ENCODE results near the gene TNIP3. TPM values are rescaled to one million over a fixed set of nuclear protein-coding genes. Genes with fewer than 3 reads are reported as not detected.

The TNIP3 gene
- total RNA-seq, 2 experiments from 2014 or later: 1.9 to 2.4 TPM

DNA sequence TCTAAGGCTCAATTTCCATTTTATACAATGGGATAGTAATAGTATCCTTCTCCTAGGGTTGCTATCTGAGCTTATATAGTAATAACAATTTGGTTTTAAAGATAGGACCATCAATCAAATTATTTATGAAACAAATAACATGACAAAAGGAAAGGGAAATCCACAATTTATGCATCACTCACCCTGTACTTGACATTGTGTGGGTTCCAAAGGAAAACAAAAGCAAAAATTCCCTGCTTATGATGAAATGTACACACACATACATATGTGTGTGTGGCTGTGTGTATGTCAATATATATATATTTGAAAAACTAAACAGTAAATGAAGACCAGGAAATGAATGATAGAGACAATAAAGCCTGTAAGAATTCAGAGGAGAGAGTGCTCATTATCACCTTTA, 2.9 kb upstream of the TNIP3 start:
- H3K27ac Mint-ChIP-seq: no peak overlapping the region
- peaks cover 42% of the 10 kb centered on the region for H3K4me1 Mint-ChIP-seq (ENCODE audit: low read depth)
- intact Hi-C loops (cut with micrococcal nuclease): no loop called here
- TF ChIP-seq, protein P1, sequence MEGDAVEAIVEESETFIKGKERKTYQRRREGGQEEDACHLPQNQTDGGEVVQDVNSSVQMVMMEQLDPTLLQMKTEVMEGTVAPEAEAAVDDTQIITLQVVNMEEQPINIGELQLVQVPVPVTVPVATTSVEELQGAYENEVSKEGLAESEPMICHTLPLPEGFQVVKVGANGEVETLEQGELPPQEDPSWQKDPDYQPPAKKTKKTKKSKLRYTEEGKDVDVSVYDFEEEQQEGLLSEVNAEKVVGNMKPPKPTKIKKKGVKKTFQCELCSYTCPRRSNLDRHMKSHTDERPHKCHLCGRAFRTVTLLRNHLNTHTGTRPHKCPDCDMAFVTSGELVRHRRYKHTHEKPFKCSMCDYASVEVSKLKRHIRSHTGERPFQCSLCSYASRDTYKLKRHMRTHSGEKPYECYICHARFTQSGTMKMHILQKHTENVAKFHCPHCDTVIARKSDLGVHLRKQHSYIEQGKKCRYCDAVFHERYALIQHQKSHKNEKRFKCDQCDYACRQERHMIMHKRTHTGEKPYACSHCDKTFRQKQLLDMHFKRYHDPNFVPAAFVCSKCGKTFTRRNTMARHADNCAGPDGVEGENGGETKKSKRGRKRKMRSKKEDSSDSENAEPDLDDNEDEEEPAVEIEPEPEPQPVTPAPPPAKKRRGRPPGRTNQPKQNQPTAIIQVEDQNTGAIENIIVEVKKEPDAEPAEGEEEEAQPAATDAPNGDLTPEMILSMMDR (IDR thresholded peaks at IDR 0.05): no peak
- ATAC-seq: no peak
- H3K4me3 Mint-ChIP-seq: no peak overlapping the region
- no peak for DNase-seq
- H3K9me3 Mint-ChIP-seq: peaks cover 2% of the 10 kb centered on the region
- CTCF ChIA-PET: interaction anchor here (1.0 to 3.7 kb wide), 7 partner anchors 9 to 141 kb away, joined by 3 to 21 read pairs (median 4); no protein-coding TSS in a partner anchor
- no peaks in the 10 kb centered on the region for H3K27me3 Mint-ChIP-seq
- POLR2A ChIA-PET: interaction anchor here (0.6 to 1.6 kb wide), 3 partner anchors 10 to 14 kb away, joined by 3 to 7 read pairs (median 4); no protein-coding TSS in a partner anchor
- H3K36me3 Mint-ChIP-seq (ENCODE audit: low read depth): peaks cover 1% of the 10 kb centered on the region

DNA sequence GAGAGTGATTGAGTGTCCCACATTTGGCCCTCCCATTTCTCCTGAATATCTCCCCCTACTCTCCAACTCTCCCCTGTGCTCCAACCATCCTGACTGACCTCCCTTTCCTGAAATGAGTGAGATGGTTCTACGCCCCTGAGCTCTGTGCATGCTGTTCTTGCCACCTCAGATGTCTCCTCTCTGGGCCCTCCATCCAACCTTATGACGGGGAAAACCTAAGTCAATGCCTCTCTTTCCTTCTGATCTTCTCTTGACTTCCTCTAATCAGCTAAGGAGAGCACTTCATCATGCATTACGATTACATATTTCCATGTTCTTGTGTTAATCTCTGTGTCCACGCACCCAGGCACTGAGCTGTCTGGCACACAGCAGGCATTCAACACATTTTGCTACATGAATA, 1.1 kb upstream of the TNIP3 start:
- Mint-ChIP-seq H3K9me3 (peaks cover 2% of the 10 kb centered on the region), H3K27ac (no peak overlapping the region), H3K36me3 (ENCODE audit: low read depth) (peaks cover 1% of the 10 kb centered on the region), H3K27me3 (no peaks in the 10 kb centered on the region), H3K4me1 (ENCODE audit: low read depth) (peaks cover 38% of the 10 kb centered on the region), H3K4me3 (no peak overlapping the region)
- DNase-seq (no peak), ATAC-seq (no peak)
- TF ChIP-seq, protein P1 (IDR thresholded peaks at IDR 0.05): no peak
- ChIA-PET CTCF (interaction anchor here (1.0 to 3.7 kb wide), 4 partner anchors 10 to 143 kb away, joined by 3 to 21 read pairs (median 8); no protein-coding TSS in a partner anchor), POLR2A (interaction anchor here (1.6 kb wide), 1 partner anchor 8 kb away, joined by 7 read pairs; no protein-coding TSS in a partner anchor)
- intact Hi-C loops (cut with micrococcal nuclease): no loop called here

DNA sequence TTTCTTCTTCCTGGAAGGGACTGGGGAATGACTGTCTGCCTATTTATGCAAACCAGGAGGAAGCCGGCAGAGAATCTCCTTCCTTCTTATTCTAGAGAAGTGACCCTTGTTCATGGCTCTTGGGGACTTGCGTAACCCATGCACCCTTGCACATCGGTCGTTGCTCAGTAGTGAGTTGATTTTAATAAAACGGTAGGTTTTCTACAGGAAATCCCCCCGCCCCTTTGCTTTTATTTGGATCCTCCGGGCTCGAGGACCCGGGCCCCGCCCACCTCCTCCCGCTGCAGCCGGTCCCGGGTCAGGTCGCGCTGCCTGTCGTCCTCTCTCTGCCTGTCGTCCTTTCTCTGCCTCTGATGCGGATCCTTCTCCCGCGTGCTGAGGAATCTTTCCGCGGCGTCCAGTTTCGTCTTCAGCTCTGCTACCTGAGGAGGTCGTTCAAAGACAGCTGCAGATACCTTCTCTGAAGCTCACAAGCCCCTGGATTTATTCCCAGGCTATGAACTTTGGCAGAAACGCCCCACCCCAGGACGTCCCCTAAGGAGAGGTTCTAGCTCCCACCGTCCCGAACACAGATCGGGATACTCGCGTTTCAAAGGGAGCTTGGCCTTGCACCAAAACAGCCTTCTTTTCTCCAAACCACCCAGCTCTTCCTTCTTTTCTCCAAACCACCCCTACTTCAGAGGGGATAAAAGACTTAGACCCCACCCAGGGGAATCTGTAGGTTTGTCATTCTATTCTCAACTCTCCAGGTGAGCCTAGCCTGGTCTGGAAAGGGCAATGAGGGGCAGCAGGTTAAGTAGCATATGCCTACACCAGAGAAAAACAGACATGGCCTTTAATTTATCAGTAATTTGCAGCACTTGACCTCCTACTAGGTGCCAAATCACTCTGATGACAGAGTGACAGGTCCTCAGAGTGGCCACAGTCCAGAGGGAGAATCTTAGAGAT, 7.0 kb downstream of the TNIP3 start:
- POLR2A ChIA-PET: interaction anchor here (0.6 to 2.3 kb wide), 2 partner anchors 9 to 19 kb away, joined by 3 to 7 read pairs; no protein-coding TSS in a partner anchor
- TF ChIP-seq, protein P1 (IDR thresholded peaks at IDR 0.05): no peak
- Mint-ChIP-seq H3K27ac (peak overlapping the region; percentile 58), H3K9me3 (no peaks in the 10 kb centered on the region), H3K36me3 (ENCODE audit: low read depth) (peaks cover 1% of the 10 kb centered on the region), H3K4me1 (ENCODE audit: low read depth) (peaks cover 44% of the 10 kb centered on the region), H3K4me3 (peak overlapping the region; percentile 81), H3K27me3 (no peaks in the 10 kb centered on the region)
- peak; percentile 52 for ATAC-seq
- CTCF ChIA-PET: interaction anchor here (1.2 to 6.1 kb wide), 6 partner anchors 21 to 95 kb away, joined by 3 to 30 read pairs (median 5); no protein-coding TSS in a partner anchor
- peak; percentile 48 for DNase-seq
- intact Hi-C loops (cut with micrococcal nuclease): no loop called here

DNA sequence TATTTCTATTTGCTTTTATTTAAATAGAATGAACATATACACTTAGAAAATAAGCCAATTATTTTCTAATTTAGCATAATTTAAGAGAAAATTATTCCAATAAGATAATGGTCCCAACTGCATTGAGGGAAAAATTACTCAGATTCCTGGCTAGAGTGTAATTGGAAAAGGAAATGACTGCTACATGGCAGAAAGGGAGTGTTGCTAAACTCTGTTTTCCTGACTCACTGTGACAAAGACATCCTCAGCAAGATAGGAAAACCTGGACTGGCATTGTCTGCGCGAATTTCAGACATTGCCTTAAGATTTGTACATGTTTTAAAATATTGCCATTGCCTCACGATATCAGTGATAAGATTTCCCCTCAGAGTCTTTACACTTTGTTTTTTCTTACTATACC, 8.2 kb downstream of the TNIP3 start:
- peaks cover 56% of the 10 kb centered on the region for H3K4me1 Mint-ChIP-seq (ENCODE audit: low read depth)
- H3K27ac Mint-ChIP-seq: no peak overlapping the region
- H3K27me3 Mint-ChIP-seq: no peaks in the 10 kb centered on the region
- ChIA-PET CTCF (interaction anchor here (1.3 to 6.1 kb wide), 5 partner anchors 15 to 37 kb away, joined by 3 to 30 read pairs (median 4); no protein-coding TSS in a partner anchor), POLR2A (interaction anchor here (1.0 kb wide), 1 partner anchor 38 kb away, joined by 3 read pairs; no protein-coding TSS in a partner anchor)
- H3K4me3 Mint-ChIP-seq: peak overlapping the region; percentile 81
- no peaks in the 10 kb centered on the region for H3K9me3 Mint-ChIP-seq
- no peak for DNase-seq
- intact Hi-C loops (cut with micrococcal nuclease): no loop called here
- TF ChIP-seq, protein P1 (IDR thresholded peaks at IDR 0.05): no peak
- ATAC-seq: no peak
- H3K36me3 Mint-ChIP-seq (ENCODE audit: low read depth): peaks cover 7% of the 10 kb centered on the region

All from activated CD8-positive, alpha-beta T cell treated with anti-CD3 and anti-CD28 coated beads for 36 hours (primary cell).